Measurements from ENCODE around the gene CAMK2D.

Gene CAMK2D

DNA sequence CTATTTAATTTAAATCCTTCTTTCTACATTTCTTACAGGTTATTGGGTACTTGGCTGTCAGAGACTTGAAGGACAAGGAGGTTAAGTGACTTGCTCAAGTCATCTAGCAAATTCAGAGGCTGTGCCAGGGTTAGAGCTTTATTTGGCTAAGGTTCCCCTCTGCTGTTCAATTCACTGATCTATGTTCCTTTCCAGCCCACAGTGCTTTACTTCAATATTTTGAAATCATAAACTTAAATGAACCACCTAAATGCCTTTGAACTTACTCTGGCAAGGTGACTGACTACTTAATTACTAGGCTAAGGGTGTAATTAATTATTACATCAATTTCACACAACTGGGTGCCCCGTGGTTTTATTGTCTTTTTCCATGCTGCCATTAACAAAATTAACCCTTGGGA lies 288.7 kb downstream of the CAMK2D start:
- Histone ChIP-seq H3K27me3 (ENCODE audit: control insufficient read depth in 5 of 5, insufficient read depth in 4 of 5, low read length in 5 of 5) (no peaks in the 10 kb centered on the region), H3K36me3 (ENCODE audit: control insufficient read depth in 5 of 5, insufficient read depth in 5 of 5, low read length in 5 of 5) (peaks cover 0 to 10% (median 0%) of the 10 kb centered on the region in 5 donors), H3K9me3 (ENCODE audit: control insufficient read depth in 5 of 5, low read length in 5 of 5) (peaks cover 0 to 9% (median 4%) of the 10 kb centered on the region in 5 donors), H3K27ac (ENCODE audit: low read depth, low read length) (peak overlapping the region; percentile 20), H3K4me3 (ENCODE audit: low read depth in 1 of 5, low read length in 5 of 5) (no peak overlapping the region), H3K9ac (ENCODE audit: low read length in 5 of 5) (no peak overlapping the region), H3K4me1 (ENCODE audit: control insufficient read depth in 5 of 5, insufficient read depth in 5 of 5, low read length in 5 of 5) (peaks cover 0 to 19% (median 11%) of the 10 kb centered on the region in 5 donors)

DNA sequence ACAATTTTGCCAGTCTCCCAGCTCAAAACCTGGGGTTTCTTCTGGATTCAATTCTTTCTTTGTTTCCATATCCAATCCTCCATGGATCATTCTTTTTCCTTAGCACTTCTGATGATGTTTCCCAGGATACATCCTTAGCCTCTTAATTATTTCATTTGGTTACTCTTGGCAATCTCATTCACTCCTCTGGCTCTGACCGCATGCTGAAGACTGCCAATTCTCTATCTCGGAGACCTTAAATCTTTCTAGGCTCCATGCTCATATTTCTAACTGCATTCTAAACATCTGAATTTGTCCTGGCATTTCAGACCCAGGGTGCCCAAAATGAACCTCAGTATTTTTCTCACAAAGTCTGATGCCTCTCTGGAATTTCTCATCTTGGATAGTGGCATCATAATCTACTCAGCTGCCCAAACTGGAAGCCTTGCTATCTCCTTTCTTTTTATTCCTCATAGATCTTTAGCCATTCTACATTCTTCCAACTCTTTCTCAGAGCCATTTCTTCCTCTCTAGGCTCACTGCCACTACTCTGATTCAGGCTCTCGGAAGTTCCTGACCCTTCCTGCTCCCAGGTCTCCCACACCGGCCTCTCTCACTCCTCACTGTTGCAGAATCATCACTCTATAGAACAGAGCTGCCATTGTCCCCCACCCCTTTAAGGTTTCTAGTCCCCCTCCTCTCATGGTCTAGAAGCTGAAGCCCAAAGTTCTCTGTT lies 290.2 kb downstream of the CAMK2D start:
- Histone ChIP-seq H3K27me3 (ENCODE audit: control insufficient read depth in 5 of 5, insufficient read depth in 4 of 5, low read length in 5 of 5) (no peaks in the 10 kb centered on the region), H3K4me1 (ENCODE audit: control insufficient read depth in 5 of 5, insufficient read depth in 5 of 5, low read length in 5 of 5) (peaks cover 0 to 24% (median 15%) of the 10 kb centered on the region in 5 donors), H3K27ac (ENCODE audit: low read depth, low read length) (peak overlapping the region; percentile 59), H3K9me3 (ENCODE audit: control insufficient read depth in 5 of 5, low read length in 5 of 5) (no peaks in the 10 kb centered on the region), H3K36me3 (ENCODE audit: control insufficient read depth in 5 of 5, insufficient read depth in 5 of 5, low read length in 5 of 5) (peaks cover 0 to 10% (median 0%) of the 10 kb centered on the region in 5 donors), H3K9ac (ENCODE audit: low read length in 5 of 5) (no peak overlapping the region), H3K4me3 (ENCODE audit: low read depth in 1 of 5, low read length in 5 of 5) (no peak overlapping the region)

GRCh38 chr4:113469926-113470325 lies 291.6 kb downstream of the CAMK2D start:
- Histone ChIP-seq H3K9me3 (ENCODE audit: control insufficient read depth in 5 of 5, low read length in 5 of 5) (no peaks in the 10 kb centered on the region), H3K27ac (ENCODE audit: low read depth, low read length) (peak overlapping the region; percentile 99), H3K4me3 (ENCODE audit: low read depth in 1 of 5, low read length in 5 of 5) (no peak overlapping the region), H3K9ac (ENCODE audit: low read length in 5 of 5) (no peak overlapping the region), H3K27me3 (ENCODE audit: control insufficient read depth in 5 of 5, insufficient read depth in 4 of 5, low read length in 5 of 5) (no peaks in the 10 kb centered on the region), H3K4me1 (ENCODE audit: control insufficient read depth in 5 of 5, insufficient read depth in 5 of 5, low read length in 5 of 5) (peaks cover 0 to 24% (median 15%) of the 10 kb centered on the region in 5 donors), H3K36me3 (ENCODE audit: control insufficient read depth in 5 of 5, insufficient read depth in 5 of 5, low read length in 5 of 5) (peaks cover 0 to 2% (median under 1%) of the 10 kb centered on the region in 5 donors)

DNA sequence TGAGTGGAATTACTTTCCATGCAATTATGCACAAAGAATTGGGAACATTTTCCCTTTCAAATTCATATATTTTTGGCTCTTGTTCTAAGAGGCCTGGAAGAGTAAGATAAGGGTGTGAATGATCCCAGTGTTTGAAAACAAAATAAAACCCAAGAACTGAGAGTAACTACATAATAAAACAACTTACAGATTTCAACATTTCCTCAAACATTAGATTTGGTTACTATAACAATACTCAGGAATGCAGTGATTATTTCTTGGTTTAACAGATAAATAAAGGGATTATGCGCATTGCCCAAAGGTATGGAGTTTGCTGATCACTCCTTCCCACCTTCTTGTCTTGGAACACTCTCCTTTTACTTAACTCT lies 292.5 kb downstream of the CAMK2D start:
- no peaks in the 10 kb centered on the region for H3K27me3 ChIP-seq (ENCODE audit: control insufficient read depth in 5 of 5, insufficient read depth in 4 of 5, low read length in 5 of 5)
- H3K4me1 ChIP-seq (ENCODE audit: control insufficient read depth in 5 of 5, insufficient read depth in 5 of 5, low read length in 5 of 5): peaks cover 0 to 24% (median 15%) of the 10 kb centered on the region in 5 donors
- H3K36me3 ChIP-seq (ENCODE audit: control insufficient read depth in 5 of 5, insufficient read depth in 5 of 5, low read length in 5 of 5): peaks cover 5 to 8% (median 5%) of the 10 kb centered on the region in 5 donors
- no peaks in the 10 kb centered on the region for H3K9me3 ChIP-seq (ENCODE audit: control insufficient read depth in 5 of 5, low read length in 5 of 5)
- peak overlapping the region in 4 of 5 donors; percentile 25 to 67 (median 61) for H3K9ac ChIP-seq (ENCODE audit: low read length in 5 of 5)
- no peak overlapping the region for H3K4me3 ChIP-seq (ENCODE audit: low read depth in 1 of 5, low read length in 5 of 5)
- peak overlapping the region; percentile 99 for H3K27ac ChIP-seq (ENCODE audit: low read depth, low read length)

- H3K36me3 ChIP-seq (ENCODE audit: control insufficient read depth in 5 of 5, insufficient read depth in 5 of 5, low read length in 5 of 5): peaks cover 5 to 9% (median 5%) of the 10 kb centered on the region in 5 donors
- H3K4me1 ChIP-seq (ENCODE audit: control insufficient read depth in 5 of 5, insufficient read depth in 5 of 5, low read length in 5 of 5): peaks cover 0 to 24% (median 15%) of the 10 kb centered on the region in 5 donors
- H3K4me3 ChIP-seq (ENCODE audit: low read depth in 1 of 5, low read length in 5 of 5): peak overlapping the region in 1 of 5 donors; percentile 24
- H3K9ac ChIP-seq (ENCODE audit: low read length in 5 of 5): peak overlapping the region; percentile 58 to 79 (median 62)
- H3K27ac ChIP-seq (ENCODE audit: low read depth, low read length): peak overlapping the region; percentile 99
- H3K27me3 ChIP-seq (ENCODE audit: control insufficient read depth in 5 of 5, insufficient read depth in 4 of 5, low read length in 5 of 5): no peaks in the 10 kb centered on the region
- H3K9me3 ChIP-seq (ENCODE audit: control insufficient read depth in 5 of 5, low read length in 5 of 5): no peaks in the 10 kb centered on the region
Observed at GRCh38 chr4:113468165-113469022, 293.1 kb downstream of the CAMK2D start.

DNA sequence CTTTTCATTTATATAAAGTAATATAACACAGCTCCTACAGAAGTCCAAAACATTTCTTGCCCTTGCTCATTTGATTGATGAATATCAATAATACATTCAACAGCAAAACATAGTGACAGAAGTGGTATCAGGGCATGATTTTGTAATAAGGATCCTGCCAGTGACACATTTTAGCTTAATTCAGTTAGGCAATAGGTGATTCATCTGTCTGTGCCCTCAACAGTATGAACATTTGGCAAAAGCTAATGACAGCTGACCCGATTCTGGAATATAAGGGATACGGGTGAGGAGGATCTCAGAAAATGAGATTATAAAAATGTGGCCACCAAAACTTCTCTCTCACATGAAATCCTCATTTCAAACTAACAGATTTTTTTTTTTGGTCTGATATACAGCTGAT lies 294.0 kb downstream of the CAMK2D start:
- Histone ChIP-seq H3K4me3 (ENCODE audit: low read depth in 1 of 5, low read length in 5 of 5) (peak overlapping the region in 1 of 5 donors; percentile 24), H3K4me1 (ENCODE audit: control insufficient read depth in 5 of 5, insufficient read depth in 5 of 5, low read length in 5 of 5) (peaks cover 0 to 24% (median 15%) of the 10 kb centered on the region in 5 donors), H3K9ac (ENCODE audit: low read length in 5 of 5) (peak overlapping the region; percentile 51 to 79 (median 62)), H3K27me3 (ENCODE audit: control insufficient read depth in 5 of 5, insufficient read depth in 4 of 5, low read length in 5 of 5) (no peaks in the 10 kb centered on the region), H3K36me3 (ENCODE audit: control insufficient read depth in 5 of 5, insufficient read depth in 5 of 5, low read length in 5 of 5) (peaks cover 5 to 9% (median 5%) of the 10 kb centered on the region in 5 donors), H3K9me3 (ENCODE audit: control insufficient read depth in 5 of 5, low read length in 5 of 5) (no peaks in the 10 kb centered on the region), H3K27ac (ENCODE audit: low read depth, low read length) (peak overlapping the region; percentile 99)

GRCh38 chr4:113462286-113462685 lies 299.3 kb downstream of the CAMK2D start:
- Histone ChIP-seq H3K4me1 (ENCODE audit: control insufficient read depth in 5 of 5, insufficient read depth in 5 of 5, low read length in 5 of 5) (peaks cover 0 to 3% (median 0%) of the 10 kb centered on the region in 5 donors), H3K36me3 (ENCODE audit: control insufficient read depth in 5 of 5, insufficient read depth in 5 of 5, low read length in 5 of 5) (peaks cover 10 to 20% (median 12%) of the 10 kb centered on the region in 5 donors), H3K9me3 (ENCODE audit: control insufficient read depth in 5 of 5, low read length in 5 of 5) (no peaks in the 10 kb centered on the region), H3K4me3 (ENCODE audit: low read depth in 1 of 5, low read length in 5 of 5) (no peak overlapping the region), H3K9ac (ENCODE audit: low read length in 5 of 5) (no peak overlapping the region), H3K27ac (ENCODE audit: low read depth, low read length) (no peak overlapping the region), H3K27me3 (ENCODE audit: control insufficient read depth in 5 of 5, insufficient read depth in 4 of 5, low read length in 5 of 5) (no peaks in the 10 kb centered on the region)

GRCh38 chr4:113461281-113461680 lies 300.3 kb downstream of the CAMK2D start:
- no peaks in the 10 kb centered on the region for H3K9me3 ChIP-seq (ENCODE audit: control insufficient read depth in 5 of 5, low read length in 5 of 5)
- no peaks in the 10 kb centered on the region for H3K27me3 ChIP-seq (ENCODE audit: control insufficient read depth in 5 of 5, insufficient read depth in 4 of 5, low read length in 5 of 5)
- H3K9ac ChIP-seq (ENCODE audit: low read length in 5 of 5): no peak overlapping the region
- no peak overlapping the region for H3K4me3 ChIP-seq (ENCODE audit: low read depth in 1 of 5, low read length in 5 of 5)
- H3K27ac ChIP-seq (ENCODE audit: low read depth, low read length): no peak overlapping the region
- H3K36me3 ChIP-seq (ENCODE audit: control insufficient read depth in 5 of 5, insufficient read depth in 5 of 5, low read length in 5 of 5): peaks cover 17 to 28% (median 21%) of the 10 kb centered on the region in 5 donors
- H3K4me1 ChIP-seq (ENCODE audit: control insufficient read depth in 5 of 5, insufficient read depth in 5 of 5, low read length in 5 of 5): no peaks in the 10 kb centered on the region

DNA sequence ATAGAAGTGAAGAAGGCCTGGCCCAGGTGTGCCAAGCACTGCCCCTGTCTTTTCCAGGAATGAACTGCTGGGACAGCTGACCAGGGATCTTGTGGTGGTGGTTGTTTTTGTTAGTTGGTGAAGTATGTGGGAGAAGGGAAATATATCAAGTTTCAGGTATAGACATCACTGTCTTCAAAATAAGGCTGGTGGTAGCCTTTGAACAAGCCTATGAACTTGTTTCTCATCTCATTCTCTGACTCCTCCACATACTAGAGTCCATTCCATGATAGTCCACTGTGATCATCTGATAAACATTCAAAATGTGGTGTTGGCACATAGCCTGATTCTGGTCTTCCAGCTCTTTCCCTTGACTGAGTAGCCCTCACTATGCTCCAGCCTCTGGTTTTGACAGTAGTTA lies 303.7 kb downstream of the CAMK2D start:
- Histone ChIP-seq H3K27ac (ENCODE audit: low read depth, low read length) (no peak overlapping the region), H3K9ac (ENCODE audit: low read length in 5 of 5) (no peak overlapping the region), H3K27me3 (ENCODE audit: control insufficient read depth in 5 of 5, insufficient read depth in 4 of 5, low read length in 5 of 5) (no peaks in the 10 kb centered on the region), H3K4me3 (ENCODE audit: low read depth in 1 of 5, low read length in 5 of 5) (no peak overlapping the region), H3K4me1 (ENCODE audit: control insufficient read depth in 5 of 5, insufficient read depth in 5 of 5, low read length in 5 of 5) (peaks cover 0 to 9% (median 0%) of the 10 kb centered on the region in 5 donors), H3K36me3 (ENCODE audit: control insufficient read depth in 5 of 5, insufficient read depth in 5 of 5, low read length in 5 of 5) (peaks cover 12 to 26% (median 23%) of the 10 kb centered on the region in 5 donors), H3K9me3 (ENCODE audit: control insufficient read depth in 5 of 5, low read length in 5 of 5) (no peaks in the 10 kb centered on the region)

GRCh38 chr4:113457121-113457520 lies 304.4 kb downstream of the CAMK2D start:
- H3K36me3 ChIP-seq (ENCODE audit: control insufficient read depth in 5 of 5, insufficient read depth in 5 of 5, low read length in 5 of 5): peaks cover 12 to 26% (median 23%) of the 10 kb centered on the region in 5 donors
- H3K27ac ChIP-seq (ENCODE audit: low read depth, low read length): no peak overlapping the region
- H3K9ac ChIP-seq (ENCODE audit: low read length in 5 of 5): no peak overlapping the region
- H3K4me1 ChIP-seq (ENCODE audit: control insufficient read depth in 5 of 5, insufficient read depth in 5 of 5, low read length in 5 of 5): peaks cover 0 to 9% (median 0%) of the 10 kb centered on the region in 5 donors
- H3K4me3 ChIP-seq (ENCODE audit: low read depth in 1 of 5, low read length in 5 of 5): no peak overlapping the region
- H3K27me3 ChIP-seq (ENCODE audit: control insufficient read depth in 5 of 5, insufficient read depth in 4 of 5, low read length in 5 of 5): no peaks in the 10 kb centered on the region
- no peaks in the 10 kb centered on the region for H3K9me3 ChIP-seq (ENCODE audit: control insufficient read depth in 5 of 5, low read length in 5 of 5)
